ENCODE results near the gene MYO1G. TPM values are rescaled to one million over a fixed set of nuclear protein-coding genes. Genes with fewer than 3 reads are reported as not detected.

MYO1G gene
- total RNA-seq, 4 donors from 2014 or later: 2.7 to 14.9 (median 5.0) TPM

DNA sequence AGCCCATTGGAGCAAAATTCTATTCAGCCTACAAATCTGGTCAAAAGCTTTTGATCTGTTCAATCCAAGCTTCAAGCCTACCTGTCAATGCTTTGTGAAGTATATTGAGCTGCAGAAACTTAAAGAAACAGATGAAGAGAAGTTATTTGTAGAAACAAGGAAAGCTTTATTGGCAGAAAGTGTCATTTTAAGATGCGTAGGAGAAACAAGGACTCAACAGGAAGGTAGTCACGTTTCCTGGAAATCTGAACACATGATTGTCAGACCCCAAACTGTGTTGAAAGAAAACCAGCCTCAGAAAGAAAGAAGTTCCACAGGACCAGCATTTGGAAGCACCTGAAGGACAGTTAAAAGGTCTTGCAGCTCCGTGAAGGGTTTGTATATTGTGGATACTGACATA lies 58.7 kb downstream of the MYO1G start:
- Histone ChIP-seq H3K9me3 (no peaks in the 10 kb centered on the region), H3K36me3 (no peaks in the 10 kb centered on the region), H3K27me3 (no peaks in the 10 kb centered on the region), H3K4me1 (peaks cover 0 to 4% (median 0%) of the 10 kb centered on the region in 4 donors), H3K27ac (no peak overlapping the region), H3K4me3 (no peak overlapping the region)
- DNase-seq: no peak
- TF ChIP-seq, protein P1, sequence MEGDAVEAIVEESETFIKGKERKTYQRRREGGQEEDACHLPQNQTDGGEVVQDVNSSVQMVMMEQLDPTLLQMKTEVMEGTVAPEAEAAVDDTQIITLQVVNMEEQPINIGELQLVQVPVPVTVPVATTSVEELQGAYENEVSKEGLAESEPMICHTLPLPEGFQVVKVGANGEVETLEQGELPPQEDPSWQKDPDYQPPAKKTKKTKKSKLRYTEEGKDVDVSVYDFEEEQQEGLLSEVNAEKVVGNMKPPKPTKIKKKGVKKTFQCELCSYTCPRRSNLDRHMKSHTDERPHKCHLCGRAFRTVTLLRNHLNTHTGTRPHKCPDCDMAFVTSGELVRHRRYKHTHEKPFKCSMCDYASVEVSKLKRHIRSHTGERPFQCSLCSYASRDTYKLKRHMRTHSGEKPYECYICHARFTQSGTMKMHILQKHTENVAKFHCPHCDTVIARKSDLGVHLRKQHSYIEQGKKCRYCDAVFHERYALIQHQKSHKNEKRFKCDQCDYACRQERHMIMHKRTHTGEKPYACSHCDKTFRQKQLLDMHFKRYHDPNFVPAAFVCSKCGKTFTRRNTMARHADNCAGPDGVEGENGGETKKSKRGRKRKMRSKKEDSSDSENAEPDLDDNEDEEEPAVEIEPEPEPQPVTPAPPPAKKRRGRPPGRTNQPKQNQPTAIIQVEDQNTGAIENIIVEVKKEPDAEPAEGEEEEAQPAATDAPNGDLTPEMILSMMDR (IDR thresholded peaks at IDR 0.05): no peak
- TF ChIP-seq POLR2A (IDR thresholded peaks at IDR 0.05): no peak

DNA sequence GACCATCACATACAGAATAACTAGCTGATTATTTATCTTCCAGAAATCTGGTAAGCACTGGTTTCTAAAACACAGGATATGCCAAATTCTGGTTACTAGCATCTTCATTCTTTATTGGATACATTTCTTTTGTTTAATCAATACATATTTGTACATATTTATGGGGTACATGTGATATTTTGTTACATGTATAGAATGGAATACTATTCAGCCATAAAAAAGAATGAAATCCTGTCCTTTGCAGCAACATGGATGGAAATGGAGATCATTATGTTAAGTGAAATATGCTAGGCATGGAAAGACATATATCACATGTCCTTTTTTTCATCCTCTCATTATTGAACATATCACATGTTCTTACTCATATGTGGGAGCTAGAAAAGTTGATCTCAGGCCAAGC lies 60.8 kb downstream of the MYO1G start:
- TF ChIP-seq POLR2A (IDR thresholded peaks at IDR 0.05): no peak
- TF ChIP-seq, protein P1 (IDR thresholded peaks at IDR 0.05): no peak
- H3K4me3 ChIP-seq: no peak overlapping the region
- no peaks in the 10 kb centered on the region for H3K9me3 ChIP-seq
- no peak for DNase-seq
- no peak overlapping the region for H3K27ac ChIP-seq
- H3K4me1 ChIP-seq: peaks cover 0 to 4% (median 0%) of the 10 kb centered on the region in 4 donors
- no peaks in the 10 kb centered on the region for H3K27me3 ChIP-seq
- H3K36me3 ChIP-seq: no peaks in the 10 kb centered on the region

DNA sequence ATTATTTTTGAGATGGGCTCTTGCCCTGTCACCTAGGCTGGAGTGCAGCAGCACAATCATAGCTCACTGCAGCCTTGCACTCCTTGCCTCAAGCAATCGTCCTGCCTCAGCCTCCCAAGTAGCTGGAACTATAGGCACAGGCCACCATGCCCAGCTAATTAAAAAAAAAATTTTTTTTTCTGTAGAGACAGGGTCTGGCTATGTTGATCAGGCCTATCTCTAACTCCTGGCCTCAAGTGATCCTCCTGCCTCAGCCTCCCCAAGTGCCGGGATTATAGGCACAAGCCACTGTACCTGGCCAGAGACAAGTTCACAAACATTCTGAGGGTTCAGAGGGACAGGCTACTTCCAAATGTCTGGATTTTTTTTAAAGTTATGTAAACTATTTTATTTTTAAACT lies 61.4 kb downstream of the MYO1G start:
- Histone ChIP-seq H3K27ac (no peak overlapping the region), H3K4me3 (no peak overlapping the region), H3K36me3 (no peaks in the 10 kb centered on the region), H3K9me3 (no peaks in the 10 kb centered on the region), H3K27me3 (no peaks in the 10 kb centered on the region), H3K4me1 (peaks cover 0 to 4% (median 0%) of the 10 kb centered on the region in 4 donors)
- DNase-seq: no peak
- no peak for TF ChIP-seq POLR2A (IDR thresholded peaks at IDR 0.05)
- TF ChIP-seq, protein P1 (IDR thresholded peaks at IDR 0.05): no peak

DNA sequence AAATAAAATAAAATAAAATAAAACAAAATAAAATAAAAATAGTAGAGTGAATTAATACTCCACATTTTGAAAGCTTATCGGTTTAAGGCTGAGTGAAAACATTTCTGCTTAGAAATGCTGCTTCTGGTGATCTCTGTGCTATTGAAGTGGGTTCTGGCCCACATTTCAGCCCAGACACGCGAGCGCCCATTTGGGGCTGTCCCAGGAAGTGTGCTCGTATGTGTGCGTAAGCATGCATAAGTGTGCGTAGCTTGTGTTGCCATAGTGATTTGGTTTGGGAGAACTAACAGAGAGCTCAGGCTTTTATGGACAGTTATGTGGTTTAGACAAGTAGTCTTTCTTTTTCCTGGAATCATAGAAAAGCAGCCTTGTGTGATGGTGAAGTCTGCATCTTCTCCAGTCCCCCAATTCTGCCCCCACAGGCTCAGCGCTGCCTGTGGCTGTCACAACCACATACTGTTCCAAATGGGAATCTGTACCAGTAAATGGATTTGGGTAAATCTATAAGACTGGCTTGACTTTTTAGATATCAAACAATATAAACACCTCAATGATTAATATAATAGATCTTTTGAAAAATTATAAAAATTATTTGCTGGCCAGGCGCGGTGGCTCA lies 63.7 kb downstream of the MYO1G start:
- H3K27me3 ChIP-seq: no peaks in the 10 kb centered on the region
- H3K4me3 ChIP-seq: no peak overlapping the region
- no peaks in the 10 kb centered on the region for H3K4me1 ChIP-seq
- no peaks in the 10 kb centered on the region for H3K36me3 ChIP-seq
- TF ChIP-seq, protein P1 (IDR thresholded peaks at IDR 0.05): no peak
- no peak for TF ChIP-seq POLR2A (IDR thresholded peaks at IDR 0.05)
- DNase-seq: peak in 2 of 3 donors; percentile 45 to 65
- H3K27ac ChIP-seq: no peak overlapping the region
- no peaks in the 10 kb centered on the region for H3K9me3 ChIP-seq

DNA sequence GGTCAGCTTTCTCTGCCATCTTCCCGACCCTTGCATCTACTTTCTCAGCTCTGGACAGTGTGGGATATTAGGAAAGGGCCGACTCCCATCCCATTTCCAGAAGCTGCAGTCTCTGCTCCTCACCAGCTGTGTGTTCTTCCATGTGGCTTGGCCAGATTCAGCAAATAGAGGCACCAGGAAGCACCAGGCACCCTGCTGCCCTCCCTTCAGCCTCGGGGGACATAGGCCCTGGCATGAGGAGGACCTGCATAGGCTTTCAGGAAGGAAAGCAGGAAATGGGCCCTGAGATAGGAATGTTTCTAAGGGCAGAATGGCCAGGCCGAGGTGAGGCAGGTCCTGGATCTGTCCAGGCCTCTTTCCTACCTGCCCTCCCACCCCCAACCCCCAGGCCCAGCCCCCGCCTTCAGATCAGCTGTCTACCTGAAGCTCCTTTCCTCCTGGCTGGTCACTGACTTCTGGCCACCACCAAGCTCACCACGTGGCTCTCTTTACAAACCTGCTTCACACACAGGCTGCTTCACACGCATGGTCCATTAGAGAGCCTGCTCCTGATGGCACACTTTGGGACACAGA lies 66.0 kb downstream of the MYO1G start:
- no peak for TF ChIP-seq POLR2A (IDR thresholded peaks at IDR 0.05)
- TF ChIP-seq, protein P1 (IDR thresholded peaks at IDR 0.05): no peak
- Histone ChIP-seq H3K4me3 (no peak overlapping the region), H3K36me3 (no peaks in the 10 kb centered on the region), H3K9me3 (no peaks in the 10 kb centered on the region), H3K27ac (no peak overlapping the region), H3K27me3 (no peaks in the 10 kb centered on the region), H3K4me1 (no peaks in the 10 kb centered on the region)
- no peak for DNase-seq

Other genes starting within 250 kb of the MYO1G start
- 100 to 1,000 TPM in 2 of 4 donors, 10 to 100 TPM in 2; 34.9 to 150 (median 93.3) TPM for gene ZMIZ2, start 230.2 kb downstream of the MYO1G start, total RNA-seq
- gene PPIA, start 182.3 kb downstream of the MYO1G start, total RNA-seq: 1,000 to 10,000 TPM in 1 of 4 donors, 100 to 1,000 TPM in 3; 565 to 1,018 (median 894) TPM
- 10 to 100 TPM; 67.7 to 83.2 (median 74.3) TPM for gene H2AZ2, start 130.9 kb downstream of the MYO1G start, total RNA-seq
- 10 to 100 TPM; 13.8 to 21.5 (median 15.8) TPM for gene PURB, start 93.5 kb downstream of the MYO1G start, total RNA-seq
- 10 to 100 TPM; 23.3 to 49.5 (median 32.5) TPM for gene CCM2, start 21.2 kb upstream of the MYO1G start, total RNA-seq
- 10 to 100 TPM in 1 of 4 donors, 1 to 10 TPM in 2, not detected in 1; 1.5 to 13.6 (median 5.0) TPM for gene NACAD, start 110.0 kb upstream of the MYO1G start, total RNA-seq
- 100 to 1,000 TPM in 3 of 4 donors, 10 to 100 TPM in 1; 75.5 to 117 (median 108) TPM for gene TBRG4, start 132.7 kb upstream of the MYO1G start, total RNA-seq
- gene RAMP3, start 178.8 kb upstream of the MYO1G start, total RNA-seq: 10 to 100 TPM in 3 of 4 donors, 1 to 10 TPM in 1; 8.6 to 89.1 (median 20.1) TPM

Measured in Peyer's patch (tissue), 4 donors.